HepG2 (cell line): ENCODE data around the gene ARL3. TPM values are rescaled to one million over a fixed set of nuclear protein-coding genes. Genes with fewer than 3 reads are reported as not detected.

Source experiments
- CCDC6 ChIP-seq: sonication (generic); formaldehyde crosslinking; IDR thresholded peaks from 2 replicates; pipeline ENCODE4 v1.8.1; 2022; ENCODE audit warnings: mild to moderate bottlenecking, missing genetic modification reagents, moderate library complexity
- CSRNP1 ChIP-seq: sonication (generic); formaldehyde crosslinking; IDR thresholded peaks from 2 replicates; pipeline ENCODE4 v1.8.1; 2023; ENCODE audit warnings: mild to moderate bottlenecking, missing genetic modification reagents
- ERF ChIP-seq: IDR thresholded peaks from 2 replicates; pipeline ENCODE4 v1.6.1; 2018; ENCODE audit warnings: missing biosample characterization, missing genetic modification reagents
- ESRRA ChIP-seq: sonication (generic); formaldehyde crosslinking; IDR thresholded peaks from 2 replicates; pipeline ENCODE4 v1.5.1; 2020; ENCODE audit warnings: mild to moderate bottlenecking, low read depth, missing genetic modification reagents
- ETV5 ChIP-seq: IDR thresholded peaks from 2 replicates; pipeline ENCODE4 v1.6.1; 2018; ENCODE audit warnings: missing biosample characterization, missing genetic modification reagents, inconsistent platforms, borderline replicate concordance
- HBP1 ChIP-seq: IDR thresholded peaks from 2 replicates; pipeline ENCODE4 v1.6.1; 2016; ENCODE audit warnings: low read depth, control low read depth
- KLF6 ChIP-seq: IDR thresholded peaks from 2 replicates; pipeline ENCODE4 v1.8.0; 2016; ENCODE audit warnings: missing biosample characterization, missing genetic modification reagents
- MLXIP ChIP-seq: sonication (generic); formaldehyde crosslinking; IDR thresholded peaks from 2 replicates; pipeline ENCODE4 v1.9.0; 2021; ENCODE audit warnings: missing genetic modification reagents, borderline replicate concordance
- RAD21 ChIP-seq: fragments of 450-650 bp; formaldehyde crosslinking; IDR thresholded peaks from 2 replicates; pipeline ENCODE4 v1.5.0; 2020; ENCODE audit warnings: mild to moderate bottlenecking
- SOX6 ChIP-seq, 2 experiments: fragments of 450-650 bp in 1 of 2; sonication (generic) in 1 of 2; formaldehyde crosslinking in 1 of 2; IDR thresholded peaks; 2 replicates each; pipeline versions ENCODE4 v1.4.0 to v1.6.1; 2017 to 2020; ENCODE audit warnings: antibody characterized with exemption in 1 of 2, mild to moderate bottlenecking in 1 of 2, missing genetic modification reagents in 1 of 2
- TGIF2 ChIP-seq: IDR thresholded peaks from 2 replicates; pipeline ENCODE4 v1.6.1; 2016; ENCODE audit warnings: control low read depth, missing compliant biosample characterization
- TRIM22 ChIP-seq: fragments of 450-650 bp; IDR thresholded peaks from 2 replicates; pipeline ENCODE4 v1.6.1; 2017
- UBTF ChIP-seq: sonication (generic); formaldehyde crosslinking; IDR thresholded peaks from 2 replicates; pipeline ENCODE4 v1.4.0; 2020; ENCODE audit warnings: mild to moderate bottlenecking, missing genetic modification reagents
- ZFP1 ChIP-seq: IDR thresholded peaks from 2 replicates; pipeline ENCODE4 v1.6.1; 2016
- ZFP90 ChIP-seq: sonication (generic); formaldehyde crosslinking; IDR thresholded peaks from 2 replicates; pipeline ENCODE4 v1.8.0; 2022; ENCODE audit warnings: missing genetic modification reagents, mild to moderate bottlenecking, inconsistent platforms, borderline replicate concordance
- ZMYM2 ChIP-seq: sonication (generic); formaldehyde crosslinking; IDR thresholded peaks from 2 replicates; pipeline ENCODE4 v1.8.0; 2022; ENCODE audit warnings: mild to moderate bottlenecking, missing genetic modification reagents
- ZMYM4 ChIP-seq: sonication (generic); formaldehyde crosslinking; IDR thresholded peaks from 2 replicates; pipeline ENCODE4 v1.8.1; 2023; ENCODE audit warnings: mild to moderate bottlenecking, missing genetic modification reagents
- ZNF460 ChIP-seq: sonication (generic); formaldehyde crosslinking; IDR thresholded peaks from 2 replicates; pipeline ENCODE4 v1.5.1; 2020; ENCODE audit warnings: missing genetic modification reagents, mild to moderate bottlenecking, borderline replicate concordance
- ZNF777 ChIP-seq: sonication (generic); formaldehyde crosslinking; IDR thresholded peaks from 2 replicates; pipeline ENCODE4 v1.4.0; 2020; ENCODE audit warnings: missing genetic modification reagents
- ZSCAN30 ChIP-seq: sonication (generic); formaldehyde crosslinking; IDR thresholded peaks from 2 replicates; pipeline ENCODE4 v1.5.0; 2020; ENCODE audit warnings: mild to moderate bottlenecking, missing genetic modification reagents
- polyA plus RNA-seq, 8 experiments: library from polyadenylated mRNA; depleted of rRNA in 3 of 8; stranded (reverse) in 7 of 8; unstranded in 1 of 8; fragments of >200 nt; fragmentation: Illumina TruSeq in 4 of 8; extraction: Trizol in 4 of 8; gene quantifications; 2 replicates each; pipeline versions ENCODE4 v1.2.1 to v1.2.3, GENCODE V29; 2011 to 2016; ENCODE audit warnings: low read depth in 4 of 8, missing spikeins in 1 of 8, mixed read lengths in 1 of 8; ENCODE audit not compliant: insufficient read depth in 1 of 8
- total RNA-seq, 5 experiments: library from RNA; depleted of rRNA; stranded (reverse); fragments of >200 nt; fragmentation: Illumina TruSeq; extraction: Trizol; gene quantifications; 2 replicates each; pipeline ENCODE4 v1.2.3, GENCODE V29; 2016; ENCODE audit warnings: low read depth in 1 of 5

The ARL3 gene
- total and polyA plus RNA-seq, 2 of the 13 experiments (the other 11 are each of a cell fraction or from before 2014, with no cell fraction given): 5.2 to 6.6 TPM

- TF ChIP-seq ZFP90 (CRISPR knock-in tag) (no peak), RAD21 (CRISPR knock-in tag) (peak; percentile 42; the same call in 1 of the 2 replicates), ZFP1 (CRISPR knock-in tag) (no peak), ZMYM4 (CRISPR knock-in tag) (no peak), KLF6 (CRISPR knock-in tag) (no peak), ETV5 (CRISPR knock-in tag) (no peak), ZSCAN30 (CRISPR knock-in tag) (no peak), ERF (CRISPR knock-in tag) (no peak), UBTF (peak; percentile 35), ZMYM2 (CRISPR knock-in tag) (no peak), MLXIP (CRISPR knock-in tag) (no peak), TRIM22 (no peak), TGIF2 (no peak), CCDC6 (CRISPR knock-in tag) (no peak), HBP1 (no peak; the same call in 1 of the 2 replicates), SOX6 (IDR thresholded peaks at IDR 0.05) (no peak), SOX6 (CRISPR knock-in tag; IDR thresholded peaks at IDR 0.05) (peak; percentile 23; the same call in 1 of the 2 replicates), CSRNP1 (CRISPR knock-in tag) (no peak), ESRRA (CRISPR knock-in tag) (no peak), ZNF777 (CRISPR knock-in tag) (no peak), ZNF460 (CRISPR knock-in tag) (no peak)
These were observed 44.8 kb downstream of the ARL3 start (continued) for GRCh38 chr10:102669206-102670064.
